Measurements from ENCODE around the gene FAM174C.

The FAM174C gene

GRCh38 chr19:1313695-1314613, 38.6 kb downstream of the FAM174C start:
- no peak overlapping the region for H3K27ac ChIP-seq (ENCODE audit: extremely low read depth, low read depth, low read length)
- POLR2A ChIA-PET, result interaction anchor here (0.6 to 2.5 kb wide), 7 partner anchors 10 to 113 kb away, joined by 3 to 11 read pairs (median 4); partner anchors contain the start of gene CIRBP
- TF ChIP-seq ZNF366 (tag by site-specific recombination; conservative IDR thresholded peaks at IDR 0.05) (no peak), ZNF776 (tag by site-specific recombination; IDR thresholded peaks at IDR 0.05; ENCODE audit: borderline replicate concordance) (no peak), ZNF521 (tag by site-specific recombination; IDR thresholded peaks at IDR 0.05) (no peak), ZNF398 (tag by site-specific recombination; IDR thresholded peaks at IDR 0.05) (no peak), ZNF174 (tag by site-specific recombination; IDR thresholded peaks at IDR 0.05) (no peak), ZNF560 (tag by site-specific recombination; IDR thresholded peaks at IDR 0.05; ENCODE audit: borderline replicate concordance) (no peak), RBAK (tag by site-specific recombination; IDR thresholded peaks at IDR 0.05) (no peak), ZNF354C (tag by site-specific recombination; IDR thresholded peaks at IDR 0.05; ENCODE audit: borderline replicate concordance, low read depth) (no peak), ZSCAN16 (tag by site-specific recombination; IDR thresholded peaks at IDR 0.05) (no peak), GLIS2 (tag by site-specific recombination; IDR thresholded peaks at IDR 0.05) (0 out of 2 replicates have a peak, but pooled peaks have one; percentile 1), ZNF335 (tag by site-specific recombination; conservative IDR thresholded peaks at IDR 0.05) (0 out of 2 replicates have a peak, but pooled peaks have one; percentile 14), GLI4 (tag by site-specific recombination; IDR thresholded peaks at IDR 0.05) (no peak), ZNF548 (tag by site-specific recombination; IDR thresholded peaks at IDR 0.05) (no peak), AEBP2 (tag by site-specific recombination; IDR thresholded peaks at IDR 0.05; ENCODE audit: borderline replicate concordance) (no peak), ZNF341 (tag by site-specific recombination; IDR thresholded peaks at IDR 0.05; ENCODE audit: low read depth) (peak; percentile 68), PRDM10 (tag by site-specific recombination; IDR thresholded peaks at IDR 0.05) (no peak), ZFHX2 (tag by site-specific recombination; conservative IDR thresholded peaks at IDR 0.05) (peak; percentile 49), ZNF600 (tag by site-specific recombination; IDR thresholded peaks at IDR 0.05) (peak; percentile 29; the same call in 1 of the 2 replicates), ZNF707 (tag by site-specific recombination; IDR thresholded peaks at IDR 0.05) (no peak), ZNF621 (tag by site-specific recombination; IDR thresholded peaks at IDR 0.05) (no peak), KLF10 (tag by site-specific recombination; IDR thresholded peaks at IDR 0.05) (no peak), EGR2 (tag by site-specific recombination; IDR thresholded peaks at IDR 0.05; ENCODE audit: low read depth) (peak; percentile 54; the same call in 1 of the 2 replicates), ZNF24 (tag by site-specific recombination; IDR thresholded peaks at IDR 0.05) (peak; percentile 98), ZNF654 (tag by site-specific recombination; IDR thresholded peaks at IDR 0.05; ENCODE audit: low read depth) (no peak)
- TF ChIP-seq, protein P1, sequence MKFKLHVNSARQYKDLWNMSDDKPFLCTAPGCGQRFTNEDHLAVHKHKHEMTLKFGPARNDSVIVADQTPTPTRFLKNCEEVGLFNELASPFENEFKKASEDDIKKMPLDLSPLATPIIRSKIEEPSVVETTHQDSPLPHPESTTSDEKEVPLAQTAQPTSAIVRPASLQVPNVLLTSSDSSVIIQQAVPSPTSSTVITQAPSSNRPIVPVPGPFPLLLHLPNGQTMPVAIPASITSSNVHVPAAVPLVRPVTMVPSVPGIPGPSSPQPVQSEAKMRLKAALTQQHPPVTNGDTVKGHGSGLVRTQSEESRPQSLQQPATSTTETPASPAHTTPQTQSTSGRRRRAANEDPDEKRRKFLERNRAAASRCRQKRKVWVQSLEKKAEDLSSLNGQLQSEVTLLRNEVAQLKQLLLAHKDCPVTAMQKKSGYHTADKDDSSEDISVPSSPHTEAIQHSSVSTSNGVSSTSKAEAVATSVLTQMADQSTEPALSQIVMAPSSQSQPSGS (tag by site-specific recombination; IDR thresholded peaks at IDR 0.05; ENCODE audit: low read depth), result no peak
- no peaks in the 10 kb centered on the region for H3K4me1 ChIP-seq (ENCODE audit: control insufficient read depth, insufficient read depth, low read length)
- H3K4me3 ChIP-seq (ENCODE audit: low read depth, low read length), result no peak overlapping the region
- no peaks in the 10 kb centered on the region for H3K9me3 ChIP-seq (ENCODE audit: control insufficient read depth, insufficient read depth, low read depth, low read length)
- H3K36me3 ChIP-seq (ENCODE audit: control insufficient read depth in 2 of 2, insufficient read depth in 1 of 2, low read length in 2 of 2), result no peaks in the 10 kb centered on the region
- CTCF ChIA-PET, result interaction anchor here (0.6 to 2.6 kb wide), 10 partner anchors 10 to 70 kb away, joined by 3 to 9 read pairs (median 4); no protein-coding TSS in a partner anchor
